ENCODE results near the gene MBD6.

DNA sequence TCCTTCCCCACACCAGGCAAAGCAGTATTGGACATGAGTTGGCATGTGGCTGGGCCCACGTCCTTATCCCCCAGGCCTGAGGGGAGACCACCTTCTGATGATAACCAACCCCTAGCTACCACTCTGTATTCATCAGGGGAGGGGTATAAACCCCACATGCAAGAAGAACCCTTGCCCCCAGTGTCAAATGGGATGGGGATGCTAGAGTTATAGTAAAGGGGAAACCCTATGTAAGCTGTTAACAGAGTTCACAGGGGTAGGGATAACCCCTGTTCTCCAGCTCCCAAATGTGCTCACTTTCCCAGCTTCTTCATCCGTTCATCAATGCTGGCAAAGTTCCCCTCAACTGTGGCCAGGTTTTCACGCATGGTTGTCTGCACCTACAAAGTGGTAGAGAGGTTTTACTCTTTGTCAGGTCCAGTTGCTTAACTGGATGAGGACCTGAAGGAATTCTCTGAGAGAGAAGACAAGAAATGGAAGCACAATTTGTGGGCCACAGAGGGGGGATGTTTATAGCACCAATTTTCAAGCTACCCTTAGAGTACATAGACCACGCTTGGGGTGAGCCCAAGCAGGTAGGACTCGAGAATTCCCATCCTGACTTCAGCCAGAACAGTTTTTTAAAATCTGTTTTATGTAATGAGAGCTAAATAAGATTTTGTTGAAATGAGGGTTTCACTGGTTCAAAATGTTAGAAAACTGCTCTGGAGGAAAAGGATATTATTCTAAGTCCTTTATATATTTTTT is 7.9 kb downstream of the MBD6 start:
- no peak for TF ChIP-seq NR2F2 (IDR thresholded peaks at IDR 0.05; ENCODE audit: borderline replicate concordance, low read depth)
- TF ChIP-seq, protein P1, sequence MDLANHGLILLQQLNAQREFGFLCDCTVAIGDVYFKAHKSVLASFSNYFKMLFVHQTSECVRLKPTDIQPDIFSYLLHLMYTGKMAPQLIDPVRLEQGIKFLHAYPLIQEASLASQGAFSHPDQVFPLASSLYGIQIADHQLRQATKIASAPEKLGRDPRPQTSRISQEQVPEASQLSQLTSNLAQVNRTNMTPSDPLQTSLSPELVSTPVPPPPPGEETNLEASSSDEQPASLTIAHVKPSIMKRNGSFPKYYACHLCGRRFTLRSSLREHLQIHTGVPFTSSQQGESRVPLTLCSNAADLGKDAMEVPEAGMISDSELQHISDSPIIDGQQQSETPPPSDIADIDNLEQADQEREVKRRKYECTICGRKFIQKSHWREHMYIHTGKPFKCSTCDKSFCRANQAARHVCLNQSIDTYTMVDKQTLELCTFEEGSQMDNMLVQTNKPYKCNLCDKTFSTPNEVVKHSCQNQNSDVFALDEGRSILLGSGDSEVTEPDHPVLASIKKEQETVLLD (CRISPR knock-in tag; IDR thresholded peaks at IDR 0.05; ENCODE audit: low read depth) = no peak

Data from HepG2 (cell line).